Measurements from ENCODE around the gene EBF3.

GRCh38 chr10:129812398-129812797 lies 151.7 kb downstream of the EBF3 start:
- no peak for TF ChIP-seq POLR2A (IDR thresholded peaks at IDR 0.05)
- TF ChIP-seq, protein P1, sequence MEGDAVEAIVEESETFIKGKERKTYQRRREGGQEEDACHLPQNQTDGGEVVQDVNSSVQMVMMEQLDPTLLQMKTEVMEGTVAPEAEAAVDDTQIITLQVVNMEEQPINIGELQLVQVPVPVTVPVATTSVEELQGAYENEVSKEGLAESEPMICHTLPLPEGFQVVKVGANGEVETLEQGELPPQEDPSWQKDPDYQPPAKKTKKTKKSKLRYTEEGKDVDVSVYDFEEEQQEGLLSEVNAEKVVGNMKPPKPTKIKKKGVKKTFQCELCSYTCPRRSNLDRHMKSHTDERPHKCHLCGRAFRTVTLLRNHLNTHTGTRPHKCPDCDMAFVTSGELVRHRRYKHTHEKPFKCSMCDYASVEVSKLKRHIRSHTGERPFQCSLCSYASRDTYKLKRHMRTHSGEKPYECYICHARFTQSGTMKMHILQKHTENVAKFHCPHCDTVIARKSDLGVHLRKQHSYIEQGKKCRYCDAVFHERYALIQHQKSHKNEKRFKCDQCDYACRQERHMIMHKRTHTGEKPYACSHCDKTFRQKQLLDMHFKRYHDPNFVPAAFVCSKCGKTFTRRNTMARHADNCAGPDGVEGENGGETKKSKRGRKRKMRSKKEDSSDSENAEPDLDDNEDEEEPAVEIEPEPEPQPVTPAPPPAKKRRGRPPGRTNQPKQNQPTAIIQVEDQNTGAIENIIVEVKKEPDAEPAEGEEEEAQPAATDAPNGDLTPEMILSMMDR (IDR thresholded peaks at IDR 0.05), result no peak
